ENCODE measurements around the gene ENOX1.

DNA sequence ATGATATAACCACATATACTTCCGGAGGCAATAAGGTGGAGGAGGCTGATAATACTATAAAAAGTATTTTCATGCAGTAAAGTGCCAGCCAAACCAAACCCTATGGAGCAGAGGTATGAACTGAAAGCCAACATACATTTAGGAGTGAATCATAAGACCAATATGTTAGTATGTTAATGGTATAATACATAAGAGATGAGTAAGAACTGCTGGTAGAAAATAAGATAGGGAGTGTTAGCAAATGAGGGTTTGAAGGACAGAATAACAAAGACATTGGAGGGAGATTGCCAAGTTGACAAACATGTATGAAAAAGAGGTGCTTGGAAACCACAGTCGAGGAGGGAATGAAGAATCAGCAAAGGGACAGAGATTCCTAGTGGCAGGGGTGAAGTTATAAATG lies 10.8 kb downstream of the ENOX1 start:
- TF ChIP-seq EZH2 (IDR thresholded peaks at IDR 0.05; ENCODE audit: borderline replicate concordance, low read length): no peak
- no peak for TF ChIP-seq CTCF (IDR thresholded peaks at IDR 0.05; ENCODE audit: low read length)

Measured in OCI-LY1 (cell line).